ENCODE data around the gene SLC38A2.
"Not testable (repeated sequence)": the region's sequence is repeated elsewhere in the genome, so short reads cannot be mapped to it uniquely, and the experiment has no call there.

SLC38A2 gene

GRCh38 chr12:46359667-46360280 is 12.8 kb downstream of the SLC38A2 start:
- no peak for DNase-seq

- DNase-seq: no peak
Observed at GRCh38 chr12:46358791-46359666, 13.5 kb downstream of the SLC38A2 start.

- no peak for DNase-seq
Observed at GRCh38 chr12:46358325-46358700, 14.3 kb downstream of the SLC38A2 start.

GRCh38 chr12:46357438-46358324 is 14.9 kb downstream of the SLC38A2 start:
- DNase-seq: no peak

DNA sequence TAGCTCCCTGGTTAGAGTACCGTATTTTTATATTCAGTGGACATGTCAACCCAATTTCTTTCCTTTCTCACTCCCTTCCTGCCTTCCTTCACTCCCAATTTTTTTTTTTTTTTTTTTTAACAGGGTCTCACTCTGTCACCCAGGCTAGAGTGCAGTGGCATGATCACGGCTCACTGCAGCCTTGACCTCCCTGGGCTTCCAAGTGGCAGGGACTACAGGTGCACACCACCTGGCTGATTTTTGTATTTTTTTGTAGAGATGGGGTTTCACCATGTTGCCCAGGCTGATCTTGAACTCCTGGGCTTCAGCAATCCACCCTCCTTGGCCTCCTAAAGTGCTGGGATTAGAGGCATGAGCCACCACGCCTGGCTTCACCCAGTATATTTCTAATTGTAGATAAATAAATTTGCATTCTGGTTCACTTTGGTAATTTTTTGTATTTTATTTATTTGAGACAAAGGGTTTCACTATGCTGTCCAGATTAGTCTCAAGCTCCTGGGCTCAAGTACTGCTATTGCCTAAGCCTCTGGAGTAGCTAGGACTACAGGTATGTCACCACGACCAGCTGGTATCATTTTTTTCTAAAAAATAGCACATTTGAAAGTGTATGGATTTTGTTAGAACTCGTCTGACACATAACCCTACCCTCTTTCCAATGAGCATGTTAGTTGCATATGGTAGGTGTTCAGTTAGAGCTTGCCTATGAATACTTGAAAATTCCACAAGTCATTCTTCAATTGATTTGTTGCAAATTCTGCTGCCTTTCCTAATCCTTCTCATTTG is 15.7 kb downstream of the SLC38A2 start:
- DNase-seq: no peak

DNA sequence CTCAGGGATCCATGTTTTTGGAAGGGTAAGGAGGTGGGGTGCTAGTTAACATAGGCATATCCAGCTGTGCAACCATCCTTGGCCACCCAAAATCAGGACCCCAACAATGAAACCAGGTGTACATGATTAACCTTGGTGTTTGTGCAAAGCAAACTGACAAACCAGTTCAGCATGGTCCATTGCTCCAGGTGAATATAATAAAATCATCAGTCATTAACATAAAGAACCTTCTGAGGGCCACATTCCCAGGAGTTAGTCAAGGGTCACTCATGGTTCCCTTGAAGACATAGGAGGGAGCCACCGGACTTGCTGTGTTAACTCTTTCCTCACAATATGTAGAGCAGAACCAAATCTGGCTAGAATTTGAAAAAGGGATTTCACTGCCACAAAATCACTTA is 17.8 kb downstream of the SLC38A2 start:
- no peak for DNase-seq

DNA sequence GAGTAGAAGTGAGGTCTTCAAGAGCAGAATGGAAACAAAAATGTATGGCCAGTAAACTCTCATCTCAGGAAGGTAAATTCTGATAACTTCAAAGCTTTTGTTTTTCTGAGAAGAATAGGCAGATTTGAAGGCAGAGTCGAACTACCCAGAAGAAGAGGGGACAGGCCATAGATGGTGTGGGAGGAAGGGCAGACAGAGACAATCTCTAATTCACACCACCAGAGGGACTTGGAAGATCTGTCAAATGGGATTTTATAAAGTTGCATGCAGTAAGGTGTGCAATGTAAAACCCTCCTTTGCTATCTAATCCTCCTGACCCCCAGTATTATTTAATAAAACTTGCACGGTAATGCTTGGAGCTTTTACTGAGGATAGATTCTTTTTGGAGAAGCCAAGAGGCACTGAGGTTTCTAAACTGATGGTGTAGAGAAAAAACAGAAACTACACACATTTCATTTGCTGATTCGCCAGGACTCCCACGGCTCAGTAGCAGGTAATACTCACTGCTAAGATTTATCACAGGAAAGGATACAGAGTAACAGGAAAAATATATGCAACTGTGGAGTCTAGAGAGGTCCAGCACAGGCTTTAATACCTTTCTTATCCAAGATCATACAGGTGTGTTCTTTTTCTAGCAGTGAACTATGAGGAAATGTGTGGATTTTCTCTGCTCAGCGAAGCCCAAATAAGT is 18.3 kb downstream of the SLC38A2 start:
- DNase-seq: no peak

- no peak for DNase-seq
Observed at GRCh38 chr12:46351886-46352650, 20.5 kb downstream of the SLC38A2 start.

DNA sequence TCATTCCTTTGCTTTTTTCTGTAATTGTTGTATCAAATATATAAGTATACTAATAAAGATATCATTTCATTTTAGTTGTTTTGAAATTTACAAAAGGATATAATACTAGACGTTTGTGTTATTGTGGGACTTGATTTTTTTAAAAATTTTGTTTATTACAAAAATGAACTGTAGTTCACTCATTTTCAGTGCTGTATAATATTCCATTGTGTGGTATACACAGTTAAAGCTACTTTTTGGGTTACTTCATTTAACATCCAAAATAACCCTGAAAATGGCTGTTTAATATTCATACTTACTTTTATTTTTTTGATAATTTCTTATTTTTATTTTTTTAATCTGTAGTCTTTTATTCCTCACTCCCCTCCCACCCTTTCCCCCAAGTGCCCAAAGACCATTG is 21.4 kb downstream of the SLC38A2 start:
- no peak for DNase-seq

GRCh38 chr12:46349253-46349652 is 23.3 kb downstream of the SLC38A2 start:
- no peak for DNase-seq

- DNase-seq: no peak
Observed at GRCh38 chr12:46343118-46343852, 29.3 kb downstream of the SLC38A2 start.

DNA sequence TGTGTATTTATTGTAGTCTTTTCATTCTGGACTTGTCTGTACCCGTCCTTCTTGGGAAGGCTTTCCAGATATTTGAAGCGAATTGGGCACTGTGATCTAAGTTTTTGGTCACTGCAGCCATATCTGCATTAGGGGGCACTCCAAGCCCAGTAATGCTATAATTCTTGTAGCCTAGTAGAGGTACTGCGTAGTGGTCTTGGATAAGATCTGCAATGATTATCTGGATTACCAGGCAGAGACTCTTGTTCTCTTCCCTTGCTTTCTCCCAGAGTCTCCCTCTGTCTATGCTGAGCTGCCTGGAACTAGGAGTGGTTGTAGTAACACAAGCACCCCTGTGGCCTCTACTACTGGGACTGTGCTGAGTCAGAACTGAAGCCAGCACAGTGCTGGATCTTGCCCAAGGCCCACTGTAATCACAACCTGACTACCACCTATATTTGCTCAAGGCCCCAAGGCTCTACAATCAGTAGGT is 30.0 kb downstream of the SLC38A2 start:
- peak; percentile 35 for DNase-seq

DNA sequence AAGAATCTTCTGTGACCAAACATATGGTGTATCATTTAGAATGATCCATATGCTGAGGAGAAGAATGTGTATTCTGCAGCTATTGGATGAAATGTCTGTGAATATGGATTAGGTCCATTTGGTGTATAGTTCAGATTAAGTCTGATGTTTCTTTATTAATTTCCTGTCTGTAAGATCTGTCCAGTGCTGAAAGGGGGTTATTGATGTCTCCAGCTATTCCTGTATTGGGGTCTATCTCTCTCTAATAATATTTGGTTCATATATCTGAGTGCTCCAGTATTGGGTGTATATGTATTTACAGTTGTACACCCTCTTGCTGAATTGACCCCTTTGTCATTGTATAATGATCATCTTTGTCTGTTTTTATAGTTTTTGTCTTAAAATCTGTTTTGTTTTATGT is 33.5 kb downstream of the SLC38A2 start:
- DNase-seq: no peak

GRCh38 chr12:46332260-46332659 is 40.3 kb downstream of the SLC38A2 start:
- DNase-seq: no peak

DNA sequence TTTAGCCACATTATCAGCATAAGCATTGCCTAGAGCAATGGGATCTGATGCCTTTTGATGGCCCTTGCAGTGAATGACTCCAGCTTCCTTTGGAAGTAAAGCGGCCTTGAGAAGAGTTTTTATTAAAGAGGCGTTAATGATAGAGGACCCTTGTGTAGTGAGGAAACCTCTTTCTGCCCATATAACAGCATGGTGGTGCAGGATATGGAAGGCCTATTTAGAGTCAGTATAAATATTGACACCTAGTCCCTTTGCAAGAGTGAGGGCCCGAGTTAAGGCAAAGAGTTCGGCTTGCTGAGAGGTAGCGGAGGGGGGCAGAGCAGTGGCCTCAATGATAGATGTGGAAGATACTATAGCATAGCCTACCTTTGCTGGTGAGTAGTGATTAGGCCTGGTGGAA is 47.5 kb downstream of the SLC38A2 start:
- DNase-seq: not testable (repeated sequence)

DNA sequence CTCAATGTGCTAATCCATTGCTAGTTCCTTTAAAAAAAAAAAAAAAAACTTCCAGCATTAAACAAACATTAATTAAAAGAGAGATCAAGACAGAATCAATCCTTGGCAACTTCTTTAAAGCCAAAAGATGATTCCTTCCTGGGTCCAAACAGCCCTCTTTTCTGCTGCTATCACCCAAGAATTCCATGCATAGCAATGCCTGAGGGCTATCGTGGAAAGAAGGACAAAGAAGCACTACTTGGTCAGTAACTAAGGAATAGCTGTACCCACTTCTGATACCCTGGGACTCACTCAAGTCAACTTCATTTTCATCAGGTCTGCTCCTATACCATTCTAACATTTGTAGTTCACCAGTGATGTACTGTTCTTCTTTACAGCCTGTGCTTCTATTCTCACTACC is 51.8 kb downstream of the SLC38A2 start:
- no peak for DNase-seq

DNA sequence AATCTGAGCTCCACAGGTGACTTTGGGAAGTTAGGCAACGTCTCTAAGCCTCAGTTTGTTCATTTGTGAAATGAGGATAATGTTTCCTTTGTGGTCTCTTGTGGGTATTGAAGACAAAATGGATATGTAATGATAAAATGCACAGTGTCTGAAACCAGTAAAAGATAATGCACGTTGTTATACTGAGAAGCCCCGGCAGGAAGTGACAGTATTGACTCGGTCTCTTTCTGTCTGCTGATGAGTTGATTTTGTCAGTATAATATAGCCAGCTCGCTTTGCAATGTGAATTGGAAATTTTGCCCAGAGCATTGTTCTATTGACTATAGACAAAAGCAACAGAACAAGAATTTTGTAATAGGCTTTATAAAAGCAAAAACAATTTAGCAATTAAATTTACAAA is 54.5 kb downstream of the SLC38A2 start:
- DNase-seq: no peak

Measured in inflammatory macrophage treated with lipopolysaccharide for 4 hours (primary cell).